Osteoblast (primary cell): ENCODE measurements around the gene RYR3. TPM values are rescaled to one million over a fixed set of nuclear protein-coding genes. Genes with fewer than 3 reads are reported as not detected.

Source experiments
- DNase-seq: peaks from one replicate; pipeline ENCODE4 v3.0.0; 2011; ENCODE audit warnings: low spot score, mixed read lengths; ENCODE audit not compliant: insufficient read length; ENCODE audit errors: missing footprints
- H2AFZ ChIP-seq: 2 replicates; pipeline ENCODE4 v1.6.0; 2011; ENCODE audit warnings: mild to moderate bottlenecking, low read length
- H3K27ac ChIP-seq: 2 replicates; pipeline ENCODE4 v1.5.1; 2011; ENCODE audit warnings: mild to moderate bottlenecking, low read depth, low read length, moderate library complexity
- H3K27me3 ChIP-seq: 2 replicates; pipeline ENCODE4 v1.6.0; 2012; ENCODE audit warnings: mild to moderate bottlenecking, control low read depth, inconsistent platforms, low read length, moderate library complexity; ENCODE audit not compliant: insufficient read depth
- H3K36me3 ChIP-seq: 2 replicates; pipeline ENCODE4 v1.5.1; 2011; ENCODE audit warnings: mild to moderate bottlenecking, low read length, control low read depth, moderate library complexity; ENCODE audit not compliant: insufficient read depth
- H3K4me1 ChIP-seq: 2 replicates; pipeline ENCODE4 v1.5.1; 2011; ENCODE audit warnings: mild to moderate bottlenecking, low read length, control low read depth, moderate library complexity; ENCODE audit not compliant: insufficient read depth
- H3K4me2 ChIP-seq: 2 replicates; pipeline ENCODE4 v1.6.0; 2011; ENCODE audit warnings: mild to moderate bottlenecking, low read length; ENCODE audit not compliant: insufficient read depth
- H3K4me3 ChIP-seq: fragments of 200-600 bp; sonication (generic); 3 replicates; pipeline ENCODE4 v1.5.1; 2012; ENCODE audit warnings: mild to moderate bottlenecking, low read length, inconsistent platforms; ENCODE audit not compliant: insufficient read depth
- H3K79me2 ChIP-seq: 2 replicates; pipeline ENCODE4 v1.6.0; 2012; ENCODE audit warnings: mild to moderate bottlenecking, low read length, control low read depth, inconsistent platforms; ENCODE audit not compliant: insufficient read depth
- H3K9me3 ChIP-seq: 2 replicates; pipeline ENCODE4 v1.5.1; 2011; ENCODE audit warnings: low read depth, low read length, control low read depth
- H4K20me1 ChIP-seq: 2 replicates; pipeline ENCODE4 v1.6.0; 2012; ENCODE audit warnings: mild to moderate bottlenecking, low read length, control low read depth; ENCODE audit not compliant: insufficient read depth
- CTCF ChIP-seq: IDR thresholded peaks from 2 replicates; pipeline ENCODE4 v1.5.1; 2011; ENCODE audit warnings: mild to moderate bottlenecking, low read depth, low read length, moderate library complexity; ENCODE audit errors: extremely low read depth
- total RNA-seq: library from RNA; depleted of rRNA; stranded (reverse); fragments of >200 nt; gene quantifications from 2 replicates; pipeline ENCODE4 v1.2.3, GENCODE V29; 2012

The RYR3 gene
- total RNA-seq, 1 donor = not detected

DNA sequence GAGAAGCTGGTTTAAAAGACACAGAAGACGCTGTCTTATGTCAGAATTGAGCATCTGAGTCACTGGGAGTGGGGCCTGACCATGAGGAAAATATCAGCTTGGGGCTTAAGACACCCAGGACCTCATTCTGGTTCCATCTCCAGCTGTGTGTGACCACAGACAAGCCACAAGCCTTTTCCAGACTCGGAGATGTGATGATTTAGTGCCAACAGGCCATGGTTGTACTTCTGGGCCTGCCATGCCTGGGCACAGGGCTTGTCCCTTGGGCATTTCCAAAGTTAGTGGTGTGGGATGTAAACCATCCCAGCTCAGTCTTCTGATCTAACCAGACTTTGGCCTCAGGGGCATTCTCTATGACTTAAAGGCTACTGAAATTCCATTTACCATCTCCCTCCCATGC lies 269.8 kb downstream of the RYR3 start:
- no peaks in the 10 kb centered on the region for H3K79me2 ChIP-seq
- no peak overlapping the region for H3K27ac ChIP-seq
- no peak for TF ChIP-seq CTCF
- H3K4me2 ChIP-seq = no peak overlapping the region
- no peaks in the 10 kb centered on the region for H3K27me3 ChIP-seq
- H3K4me3 ChIP-seq = no peak overlapping the region
- no peak overlapping the region for H2AFZ ChIP-seq
- H3K9me3 ChIP-seq = no peaks in the 10 kb centered on the region
- no peaks in the 10 kb centered on the region for H4K20me1 ChIP-seq
- H3K36me3 ChIP-seq = no peaks in the 10 kb centered on the region
- no peaks in the 10 kb centered on the region for H3K4me1 ChIP-seq
- DNase-seq = no peak

- no peaks in the 10 kb centered on the region for H3K36me3 ChIP-seq
- no peak overlapping the region for H3K27ac ChIP-seq
- TF ChIP-seq CTCF = no peak
- no peaks in the 10 kb centered on the region for H3K4me1 ChIP-seq
- H4K20me1 ChIP-seq = no peaks in the 10 kb centered on the region
- no peaks in the 10 kb centered on the region for H3K79me2 ChIP-seq
- DNase-seq = no peak
- H3K27me3 ChIP-seq = no peaks in the 10 kb centered on the region
- H3K4me3 ChIP-seq = no peak overlapping the region
- no peaks in the 10 kb centered on the region for H3K9me3 ChIP-seq
- H2AFZ ChIP-seq = no peak overlapping the region
- H3K4me2 ChIP-seq = no peak overlapping the region
Measured at GRCh38 chr15:33581032-33581431, 270.3 kb downstream of the RYR3 start.

DNA sequence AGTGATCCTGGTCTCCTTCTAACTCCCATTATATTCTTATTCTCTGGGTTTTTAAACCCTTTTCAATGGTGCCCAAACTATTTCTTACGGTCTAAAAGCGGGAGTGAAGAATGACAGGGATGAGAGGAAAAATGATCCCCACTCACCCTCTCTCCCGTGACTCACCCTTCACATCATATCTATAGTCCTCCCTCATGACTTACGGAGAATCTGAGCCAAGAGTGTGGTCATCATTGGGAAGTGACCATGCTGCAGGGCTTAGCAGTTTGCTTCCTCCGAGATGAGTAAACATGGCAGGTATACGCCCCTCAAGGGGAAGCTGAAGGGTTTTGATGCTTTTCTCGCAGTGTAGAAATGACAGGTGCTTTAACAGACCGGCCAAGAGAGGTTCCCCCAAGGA lies 274.0 kb downstream of the RYR3 start:
- Histone ChIP-seq H3K27me3 (no peaks in the 10 kb centered on the region), H3K36me3 (no peaks in the 10 kb centered on the region), H3K79me2 (no peaks in the 10 kb centered on the region), H2AFZ (peak overlapping the region; percentile 29), H3K4me2 (no peak overlapping the region), H3K4me1 (no peaks in the 10 kb centered on the region), H4K20me1 (no peaks in the 10 kb centered on the region), H3K27ac (no peak overlapping the region), H3K4me3 (no peak overlapping the region), H3K9me3 (no peaks in the 10 kb centered on the region)
- no peak for TF ChIP-seq CTCF
- peak; percentile 61 for DNase-seq

- Histone ChIP-seq H3K79me2 (no peaks in the 10 kb centered on the region), H3K27me3 (no peaks in the 10 kb centered on the region), H3K4me2 (no peak overlapping the region), H3K27ac (no peak overlapping the region), H3K4me1 (no peaks in the 10 kb centered on the region), H3K4me3 (no peak overlapping the region), H2AFZ (no peak overlapping the region), H4K20me1 (no peaks in the 10 kb centered on the region), H3K9me3 (no peaks in the 10 kb centered on the region), H3K36me3 (no peaks in the 10 kb centered on the region)
- DNase-seq = no peak
- no peak for TF ChIP-seq CTCF
Measured at GRCh38 chr15:33586786-33587697, 276.3 kb downstream of the RYR3 start.
